ENCODE measurements around the gene ZNF503.

ZNF503 gene

DNA sequence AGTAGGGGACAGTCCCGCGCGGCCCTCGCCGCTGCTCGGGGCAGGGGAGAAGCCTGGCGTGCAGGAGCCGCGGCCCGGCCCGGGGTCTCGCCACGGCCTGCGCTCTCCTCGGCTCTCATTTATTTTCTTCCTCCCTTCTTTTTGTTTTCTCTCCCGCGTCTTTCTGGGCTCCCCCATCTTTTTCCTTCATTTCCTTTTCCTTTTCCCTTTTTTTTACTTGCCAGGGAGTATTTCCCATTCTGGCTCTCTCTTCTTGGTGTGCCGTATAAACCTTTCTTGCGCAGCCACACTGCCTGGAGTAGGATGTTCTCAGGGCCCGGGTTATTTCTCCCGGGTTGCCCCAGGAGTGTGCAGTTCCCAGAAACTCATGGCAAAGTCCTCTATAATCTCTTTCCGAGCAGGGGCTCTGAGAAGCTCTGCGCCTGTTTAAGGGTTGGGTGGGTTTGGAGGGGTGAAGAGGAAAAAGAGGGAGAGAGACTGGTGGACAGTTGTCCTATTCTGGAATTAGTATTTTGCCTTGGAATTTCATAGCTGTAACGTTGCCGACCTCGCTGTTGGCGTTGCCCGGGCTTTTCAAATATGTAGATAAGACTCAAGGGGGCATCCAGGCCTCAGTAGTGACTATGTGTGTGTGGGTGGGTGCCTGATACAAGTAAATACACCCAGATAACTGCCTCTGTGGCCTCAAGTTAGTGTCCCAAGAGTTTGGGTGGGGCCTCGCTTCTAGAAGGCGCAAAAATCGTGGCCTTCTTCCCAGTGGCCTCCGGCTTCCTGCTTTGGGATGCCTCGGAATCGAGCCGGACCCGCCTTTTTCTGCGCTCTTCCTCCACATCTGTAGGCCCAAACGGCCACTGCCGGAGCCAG lies 4.3 kb upstream of the ZNF503 start:
- no peak for DNase-seq

DNA sequence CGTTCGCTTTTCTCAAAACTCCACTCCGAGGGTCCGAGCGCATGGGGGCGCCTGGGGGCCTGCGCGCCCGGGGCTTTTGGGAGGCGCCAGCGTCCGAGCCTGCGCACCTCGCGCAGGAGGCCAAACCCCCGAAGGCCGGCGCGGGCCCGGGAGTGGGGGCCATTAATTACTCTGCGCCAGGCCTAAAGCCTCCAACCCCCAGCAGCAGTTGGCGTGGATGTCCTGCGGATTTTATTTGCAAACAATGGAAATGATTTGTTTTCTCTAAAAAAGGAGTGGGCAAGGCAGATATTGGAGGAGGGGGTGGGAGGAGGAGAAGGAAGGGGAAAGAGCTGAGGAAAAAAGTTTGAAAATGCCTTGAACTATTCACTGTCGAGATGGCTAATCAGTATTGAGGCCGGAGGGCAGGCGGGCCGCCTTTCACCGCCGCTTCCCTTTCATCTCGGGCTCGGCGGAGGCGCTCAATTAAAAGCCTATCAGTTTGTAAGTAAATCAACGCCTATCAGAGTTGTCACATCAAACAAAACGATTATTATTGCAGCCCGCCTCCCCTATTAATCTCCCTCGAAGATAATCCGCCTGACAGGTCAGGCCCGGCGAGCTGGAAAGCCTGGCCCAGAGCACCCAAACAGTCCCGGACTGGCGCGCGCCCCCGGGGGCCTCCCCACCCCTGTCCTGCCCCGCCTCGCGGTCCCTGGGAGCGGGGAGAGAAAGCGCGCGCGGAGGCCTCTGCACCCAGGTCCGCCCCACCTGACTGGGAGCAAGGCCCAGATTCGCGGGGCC lies 3.4 kb upstream of the ZNF503 start:
- DNase-seq = no peak

DNA sequence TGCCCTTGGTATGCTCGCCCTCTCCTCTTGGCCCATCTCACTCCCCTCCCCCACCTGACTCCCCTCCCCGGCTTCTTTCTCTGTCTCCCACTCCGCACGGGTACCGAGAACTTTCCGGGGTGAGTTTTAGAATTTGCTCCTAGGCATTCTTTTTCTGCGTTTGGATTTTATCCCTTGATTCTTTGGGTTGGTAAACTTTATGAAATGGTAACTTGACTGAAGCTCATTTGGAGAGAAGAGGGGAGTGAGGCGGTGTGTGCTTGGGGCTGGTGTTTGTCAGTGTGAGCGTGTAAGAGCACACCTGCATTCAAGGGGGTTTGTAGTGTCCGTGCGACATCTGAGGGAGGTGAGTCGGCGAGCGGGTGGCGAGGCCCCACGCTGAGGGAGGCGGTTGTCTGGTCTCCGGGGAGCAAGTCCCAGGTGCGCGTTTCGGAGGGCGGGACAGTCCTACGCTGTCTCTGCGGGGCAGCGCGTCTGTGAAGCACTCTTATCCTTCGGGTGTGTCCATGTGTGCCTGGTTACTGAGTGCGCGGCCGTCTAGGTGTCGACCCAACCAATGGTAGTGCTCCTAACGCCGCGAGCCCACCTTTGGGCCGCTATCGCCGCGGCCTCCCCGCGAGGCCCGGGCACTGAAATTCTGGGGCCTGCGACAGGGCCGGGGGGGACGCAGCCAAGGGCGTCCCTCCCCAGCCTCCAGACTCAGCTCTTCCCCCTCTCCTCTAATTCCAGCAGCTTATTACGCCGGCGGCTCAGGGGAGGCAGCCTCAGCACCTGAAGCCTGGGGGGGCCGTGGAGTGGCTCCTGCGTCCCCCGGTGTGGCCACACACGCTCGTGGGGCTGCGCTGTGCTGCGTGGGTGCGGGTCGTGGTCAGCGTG lies 2.6 kb upstream of the ZNF503 start:
- DNase-seq = no peak

DNA sequence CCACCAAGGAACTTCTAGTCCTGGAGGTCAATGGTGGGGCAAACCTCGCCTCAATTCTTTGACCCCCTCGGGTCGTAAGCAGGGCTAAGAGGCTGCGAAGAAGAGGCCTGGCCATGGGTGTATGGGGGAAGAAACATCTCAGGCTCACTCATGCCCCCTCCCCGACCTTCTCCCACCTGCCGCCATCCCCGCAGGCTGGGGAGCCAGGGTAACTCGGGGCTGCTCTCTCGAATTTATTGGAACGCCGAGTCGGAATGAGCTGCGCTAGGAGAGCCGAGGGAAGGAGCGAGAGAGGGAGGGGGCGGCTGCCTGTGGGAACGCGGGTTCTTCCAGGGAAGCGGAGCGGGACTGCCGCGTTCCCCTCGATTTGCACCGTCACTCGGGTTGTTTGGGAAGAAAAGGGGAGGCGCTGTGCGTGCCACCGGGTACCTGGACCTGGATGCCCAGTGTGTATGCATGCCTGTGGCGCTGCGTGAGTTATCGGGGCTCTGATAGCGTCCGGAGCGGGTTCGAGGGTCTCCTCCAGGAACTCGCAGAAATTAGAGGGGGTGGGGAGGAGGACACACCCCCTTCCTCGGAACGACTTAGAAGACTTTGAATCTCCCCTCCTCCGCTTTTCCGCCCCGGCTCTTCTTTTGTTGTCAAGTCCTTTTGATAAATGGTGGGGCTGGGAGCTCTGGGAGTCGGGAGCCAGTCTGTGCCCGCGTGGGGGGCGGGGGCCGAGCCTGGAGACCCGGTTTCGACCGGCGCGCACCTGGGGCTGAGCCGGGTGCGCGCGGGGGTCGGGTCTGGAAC lies 1.8 kb upstream of the ZNF503 start:
- DNase-seq = no peak

DNA sequence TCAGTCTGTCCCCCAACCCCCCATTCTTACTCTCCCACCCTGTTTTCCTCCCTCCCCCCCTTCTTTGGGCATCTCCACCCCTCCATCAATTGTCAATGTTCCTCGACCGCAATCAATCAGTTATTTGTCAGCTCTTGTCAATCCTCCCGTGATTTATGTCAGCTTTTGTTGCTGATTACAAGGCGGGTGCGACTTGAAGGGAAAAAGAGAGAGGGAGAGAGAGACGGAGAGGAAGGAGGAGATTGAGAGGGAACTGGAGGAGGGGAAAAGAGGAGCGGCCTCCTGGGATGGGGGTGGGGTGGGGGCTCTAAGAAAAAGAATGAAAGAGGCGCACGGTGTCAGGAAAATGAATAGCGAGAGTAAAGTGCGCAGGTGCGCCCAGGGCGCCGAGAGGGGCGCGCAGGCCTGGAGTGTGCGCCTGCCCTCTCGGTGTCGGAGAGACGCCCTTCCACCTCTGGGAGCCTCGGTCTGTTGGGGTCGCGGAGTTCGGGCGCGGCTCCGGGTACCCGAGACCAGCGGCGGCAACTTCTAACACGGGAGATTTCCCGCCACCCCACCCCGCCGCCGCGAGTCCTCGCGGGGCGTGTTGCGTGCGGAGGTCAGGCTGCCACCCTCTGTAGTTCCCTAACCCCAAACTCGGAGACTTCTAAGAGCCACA lies 1.1 kb upstream of the ZNF503 start:
- DNase-seq = no peak

DNA sequence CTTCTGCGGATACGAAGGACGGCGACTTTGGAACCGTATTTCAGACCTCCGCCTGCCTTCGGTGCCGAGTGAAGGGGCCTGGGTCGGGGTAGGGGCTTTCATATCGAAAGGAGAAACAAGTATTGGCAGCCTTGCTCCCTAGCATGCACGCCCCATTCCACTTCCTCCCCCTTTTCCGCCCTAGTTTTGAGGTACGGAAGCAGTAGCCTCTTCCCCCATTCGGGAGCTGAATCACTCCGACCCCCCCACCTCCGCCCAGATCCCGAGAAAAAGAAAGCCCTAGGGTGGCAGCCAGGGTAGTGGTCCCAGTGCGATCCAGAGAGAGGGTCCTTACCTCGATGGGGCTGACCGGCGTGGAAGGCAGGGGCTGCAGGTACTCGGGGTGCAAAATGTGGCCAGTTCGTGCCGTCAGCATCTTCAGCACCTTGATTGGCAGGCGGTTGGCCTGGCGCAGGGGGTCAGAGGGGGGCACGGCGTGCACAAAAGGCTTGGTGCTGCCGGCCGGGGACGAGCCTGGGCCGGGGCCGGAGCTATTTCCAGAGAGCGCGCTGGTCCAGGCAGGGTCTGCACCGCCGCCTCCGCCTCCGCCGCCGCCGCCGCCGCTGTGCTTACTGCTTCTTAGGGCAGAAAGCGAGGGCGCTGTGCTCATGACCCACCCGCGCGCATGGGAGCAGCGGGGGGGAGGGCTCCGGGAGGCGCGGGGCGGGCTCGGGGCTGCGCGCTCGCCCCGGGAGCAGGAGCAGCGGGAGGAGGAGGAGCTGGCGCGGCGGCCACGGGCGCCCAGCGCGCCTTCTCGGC lies 594 bp downstream of the ZNF503 start:
- DNase-seq = no peak

DNA sequence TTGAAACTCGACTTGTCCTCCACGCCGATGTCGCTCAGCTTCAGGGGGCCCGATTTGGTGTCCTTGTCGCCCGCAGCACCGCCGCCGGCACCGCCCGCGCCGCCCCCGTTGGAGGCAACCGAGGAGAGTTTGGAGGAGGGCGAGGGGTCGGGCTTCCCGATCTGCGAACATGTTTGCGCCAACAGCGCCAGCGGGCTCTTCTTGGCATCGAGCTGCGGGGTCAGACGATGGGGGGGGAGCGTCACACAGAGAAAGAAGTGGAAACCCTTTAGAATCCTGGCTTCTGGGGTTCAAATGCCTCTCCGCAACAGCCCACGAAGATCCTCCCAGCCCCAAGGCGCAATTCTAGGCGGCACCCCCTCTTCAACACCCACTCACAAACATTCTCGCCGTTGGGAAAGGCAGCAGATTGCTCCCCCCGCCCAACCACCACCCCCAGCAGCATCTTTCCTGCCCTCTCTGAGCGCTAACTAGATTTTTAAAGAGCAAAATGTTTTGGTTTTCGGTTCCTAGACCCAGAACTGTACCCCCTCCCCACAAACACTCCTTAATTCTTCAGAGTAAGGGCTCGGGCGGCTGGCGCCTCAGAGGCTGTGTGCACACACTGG lies 1.3 kb downstream of the ZNF503 start:
- DNase-seq = no peak

DNA sequence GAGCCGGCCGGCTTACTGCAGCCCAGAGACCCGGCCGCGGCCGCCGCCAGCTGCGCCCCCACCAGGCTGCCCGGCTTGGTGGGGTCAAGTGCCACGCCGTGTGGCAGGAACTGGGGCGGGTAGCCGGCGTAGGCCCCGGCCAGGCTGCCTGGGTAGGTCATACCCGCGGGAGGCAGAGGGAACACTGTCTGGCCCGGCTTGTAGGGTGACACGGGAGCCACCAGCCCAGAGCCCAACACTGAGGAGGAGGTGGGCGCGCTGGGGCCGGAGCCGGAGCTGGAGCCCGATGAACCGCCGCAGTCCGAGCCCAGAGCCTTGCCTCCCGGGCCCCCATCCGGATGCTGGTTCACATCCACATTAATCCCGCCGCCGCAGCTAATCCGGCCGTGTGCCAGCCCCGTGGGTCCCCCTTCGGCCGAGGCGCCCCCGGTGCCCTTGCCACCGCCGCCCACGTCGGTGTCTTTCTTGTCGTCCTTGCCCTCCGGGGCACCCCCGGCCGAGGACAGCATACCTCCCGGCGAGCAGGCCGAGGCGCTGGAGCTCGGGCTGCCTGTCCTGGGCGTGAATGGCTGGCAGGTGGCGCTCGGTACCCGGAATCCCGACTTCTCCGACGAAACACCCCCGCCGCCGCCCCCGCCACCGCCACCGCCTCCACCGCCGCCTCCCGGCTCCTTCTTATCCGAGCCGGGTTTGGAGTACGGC lies 2.0 kb downstream of the ZNF503 start:
- DNase-seq = peak in 2 of 6 experiments; percentile 10 to 19

DNA sequence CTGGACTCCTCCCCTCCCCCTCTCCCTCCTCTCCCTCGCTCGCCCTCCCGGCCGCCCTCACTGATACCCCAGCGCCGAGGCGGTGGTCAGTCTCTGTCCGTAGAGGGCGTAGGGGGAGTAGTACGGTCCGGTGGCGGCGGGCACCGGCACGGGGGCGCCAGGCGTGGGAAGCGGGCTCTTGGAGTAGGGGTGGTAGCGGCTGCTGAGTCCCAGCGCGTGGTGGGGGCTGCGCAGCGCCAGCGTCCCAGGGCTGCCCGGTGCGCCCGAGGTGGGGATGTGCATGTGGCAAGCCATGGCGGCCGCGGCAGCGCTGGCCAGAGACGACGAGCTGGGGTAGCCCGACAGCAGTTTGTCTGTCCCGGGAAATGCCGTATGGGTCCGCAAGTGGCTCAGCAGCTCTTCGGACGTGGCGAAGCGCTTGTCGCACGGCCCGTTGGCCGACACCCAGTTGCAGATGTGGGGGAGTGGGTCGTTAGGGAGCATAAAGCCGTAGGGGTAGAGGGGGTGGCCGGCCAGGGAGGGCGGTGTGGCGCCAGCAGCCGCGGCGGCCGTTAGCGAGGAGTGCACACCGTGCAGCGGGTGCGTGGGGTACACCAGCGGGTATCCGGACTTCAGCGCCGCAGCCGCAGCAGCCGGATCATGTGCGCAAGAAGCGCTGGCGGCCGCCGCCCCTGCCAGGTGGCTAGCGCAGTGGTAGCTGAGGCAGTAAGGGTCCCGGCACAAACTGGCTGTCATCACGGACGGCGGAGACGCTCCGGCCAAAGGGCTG lies 2.7 kb downstream of the ZNF503 start:
- DNase-seq = no peak

DNA sequence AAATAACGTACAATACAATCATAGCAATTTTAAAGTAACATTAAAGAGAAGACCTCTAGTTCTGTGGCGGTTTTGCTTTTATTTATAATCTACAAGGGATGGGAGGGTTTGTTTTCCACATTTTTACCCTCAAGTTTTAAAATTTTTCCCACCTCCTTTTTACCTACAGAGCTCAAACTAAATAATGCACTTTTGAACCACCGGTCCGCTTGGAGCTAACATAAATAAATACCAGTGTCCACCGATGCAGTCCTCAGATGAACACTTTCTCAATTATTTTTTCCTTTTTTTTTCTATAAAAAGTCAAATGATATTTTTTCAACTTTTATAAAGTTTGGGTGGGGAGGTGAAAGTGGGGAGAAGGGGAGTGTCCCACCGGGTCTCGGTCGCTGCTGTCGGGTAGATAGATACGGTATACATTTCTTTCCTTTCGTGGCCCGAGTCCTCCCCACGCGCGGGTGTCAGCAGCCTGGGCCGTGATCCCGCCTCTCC lies 3.3 kb downstream of the ZNF503 start:
- DNase-seq = no peak

DNA sequence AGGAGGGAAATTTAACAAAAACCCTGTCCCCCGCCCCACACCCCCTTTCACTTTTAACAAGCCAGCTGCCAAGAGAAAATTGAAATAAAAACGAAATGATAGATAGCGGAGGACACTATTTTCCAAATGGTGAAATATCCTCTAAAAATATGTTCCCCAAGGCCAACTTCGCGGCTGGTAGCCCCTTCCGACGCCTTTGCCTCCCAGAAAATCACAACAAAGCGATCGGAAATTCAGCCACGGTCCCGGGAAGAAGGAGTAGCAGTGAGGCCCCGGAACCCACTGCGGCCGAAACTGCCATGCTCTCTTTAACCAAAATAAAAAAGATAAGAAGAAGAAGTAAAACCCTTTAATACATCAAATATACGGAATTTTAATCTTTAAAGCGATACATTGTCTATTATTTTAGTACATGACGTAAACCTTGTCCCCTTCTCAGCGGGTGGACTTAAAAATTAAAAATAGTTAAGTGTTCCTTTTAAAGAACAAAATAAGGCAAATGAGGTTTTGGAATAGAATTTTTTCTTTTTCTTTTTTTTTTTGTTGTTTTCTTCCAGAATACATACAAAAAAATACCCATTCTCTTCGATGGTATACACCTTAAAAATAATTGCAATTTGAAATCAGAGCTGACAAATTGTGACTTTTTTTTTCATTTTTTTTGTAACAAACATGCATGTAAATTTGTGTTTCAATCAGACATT lies 3.9 kb downstream of the ZNF503 start:
- DNase-seq = no peak

DNA sequence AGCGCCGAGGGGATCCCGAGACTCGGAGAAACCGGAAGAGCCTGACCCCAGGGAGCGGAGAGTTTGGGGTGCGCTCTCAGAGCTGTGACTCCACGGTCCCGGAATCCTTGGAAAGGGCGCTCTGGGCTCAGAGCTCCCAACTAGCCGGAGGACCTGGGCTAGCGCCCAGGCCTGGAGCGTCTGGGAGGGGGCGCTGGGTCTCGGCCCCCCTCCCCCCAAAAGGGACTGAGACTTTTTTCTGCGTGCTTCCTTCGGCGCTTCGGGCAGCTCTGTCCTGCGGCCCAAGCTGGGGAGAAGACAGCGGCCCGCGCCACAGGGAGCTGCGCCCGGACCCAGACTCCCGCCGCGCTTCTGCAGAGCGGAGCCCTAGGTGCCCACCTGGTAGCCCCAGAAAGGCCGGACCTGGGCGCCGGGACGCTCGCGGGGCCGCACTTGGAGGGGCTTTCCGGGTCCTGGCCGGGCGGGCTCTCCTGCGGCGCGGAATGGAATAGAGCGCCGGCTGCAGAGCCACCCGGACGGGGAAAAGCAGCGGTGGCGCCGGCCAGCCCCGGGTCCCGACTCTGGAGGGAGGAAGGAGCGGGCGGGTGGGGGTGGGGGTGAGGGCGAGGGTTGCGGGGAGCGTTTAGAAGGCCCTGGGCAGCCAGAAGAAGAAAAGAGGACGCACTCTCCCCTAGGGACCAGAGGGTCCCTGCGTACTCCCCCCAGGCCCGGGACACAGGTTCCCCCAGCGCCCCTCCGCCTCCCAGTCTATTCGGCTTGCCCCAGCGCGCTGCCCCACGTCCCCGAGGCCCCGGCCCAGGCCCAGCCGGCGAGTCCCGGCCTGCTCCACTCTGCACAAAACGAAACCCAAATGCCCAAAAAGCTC lies 4.7 kb downstream of the ZNF503 start:
- no peak for DNase-seq

DNA sequence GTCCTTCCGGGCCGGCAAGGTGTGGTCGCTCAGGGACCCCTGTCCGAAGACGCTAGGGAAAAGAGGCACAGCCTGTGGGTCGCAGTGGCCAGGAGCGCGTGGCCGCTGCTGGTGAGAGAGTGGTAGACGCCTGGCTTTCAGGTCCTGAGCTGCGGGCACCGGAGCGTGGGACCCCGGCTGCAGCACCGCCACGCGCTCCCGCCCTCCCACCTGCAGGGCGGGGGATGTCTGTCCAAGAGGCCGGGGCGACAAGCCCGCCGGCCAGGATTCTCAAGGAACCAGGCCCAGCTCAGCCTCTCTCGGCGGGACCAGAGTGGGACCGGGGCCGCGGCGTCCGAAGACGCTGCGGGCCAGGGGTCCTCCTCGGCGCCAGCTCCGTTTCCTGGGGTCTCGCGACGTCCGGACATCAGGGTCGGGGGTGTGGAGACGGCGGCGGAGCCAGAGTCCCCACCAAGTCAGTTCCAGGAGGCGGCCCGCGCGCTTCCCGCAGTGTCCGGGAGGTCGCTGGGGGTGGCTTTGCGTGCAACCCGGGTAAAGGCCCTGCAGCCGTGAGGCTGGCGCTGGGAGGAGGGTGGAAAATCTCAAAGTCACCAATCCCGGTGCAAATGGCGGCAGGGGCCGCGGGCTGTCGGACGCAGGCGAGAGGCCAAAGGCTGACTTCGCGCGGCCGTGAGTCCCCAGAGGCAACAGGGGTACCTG lies 5.5 kb downstream of the ZNF503 start:
- no peak for DNase-seq

DNA sequence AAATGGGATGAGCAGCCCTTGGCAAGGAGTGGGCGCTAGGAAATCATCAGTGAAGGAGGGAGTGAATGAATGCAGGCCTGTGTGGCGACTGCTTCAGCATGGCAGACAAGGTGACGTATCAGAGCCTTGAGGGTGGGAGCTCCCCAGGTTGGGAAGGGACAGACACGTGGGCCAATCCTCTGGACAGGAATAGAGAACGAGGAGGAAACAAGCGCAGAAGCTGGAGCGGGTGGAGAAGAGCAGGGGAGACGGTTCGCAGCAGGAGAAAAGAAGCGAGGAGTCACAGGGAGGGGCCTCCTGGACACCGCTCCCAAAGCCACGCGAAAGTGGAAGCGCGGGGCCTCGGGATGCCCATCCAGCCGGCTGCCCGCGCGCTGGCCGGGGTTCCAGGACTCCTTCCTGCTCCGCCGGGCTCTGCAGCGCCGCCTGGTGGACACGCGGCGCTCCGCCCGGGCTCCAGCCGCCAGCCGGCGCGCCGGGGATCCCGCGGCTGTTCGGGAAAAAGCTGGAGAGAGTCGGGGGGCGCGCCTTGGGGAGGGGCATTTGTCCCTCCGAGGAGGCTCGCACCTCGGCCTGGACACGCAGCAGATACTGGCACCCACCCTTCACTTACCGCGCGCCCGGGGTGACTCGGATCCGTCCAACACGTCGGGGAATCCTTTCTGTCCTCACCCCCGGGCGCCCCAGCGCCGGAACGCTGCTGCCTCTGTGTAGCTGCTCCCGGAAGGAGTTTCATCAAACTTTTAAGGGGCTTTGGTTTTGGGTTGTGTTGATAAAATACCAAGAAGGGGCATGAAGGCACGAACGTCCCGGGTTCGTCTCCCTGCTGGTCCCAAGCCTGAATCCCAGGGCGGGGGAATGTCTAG lies 6.3 kb downstream of the ZNF503 start:
- DNase-seq = no peak

DNA sequence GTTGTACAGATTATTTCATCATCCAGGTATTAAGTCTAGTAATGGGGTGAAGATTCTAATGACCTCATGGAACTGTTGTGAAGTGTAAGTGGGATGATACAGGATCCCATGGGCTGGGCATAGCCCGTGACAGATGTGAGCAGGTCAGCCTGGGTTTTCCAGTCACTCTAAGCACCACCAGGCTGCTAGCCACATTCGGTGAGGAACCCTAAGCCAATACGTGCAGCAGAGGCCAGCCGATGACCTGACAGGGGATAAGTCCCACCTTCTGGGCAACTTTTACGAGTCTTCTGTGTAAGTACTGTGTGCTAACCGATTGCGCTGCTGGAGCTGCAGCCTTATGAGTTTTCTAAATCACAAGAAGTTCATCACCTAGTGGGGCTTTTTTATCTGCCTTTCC lies 7.3 kb downstream of the ZNF503 start:
- no peak for DNase-seq

DNA sequence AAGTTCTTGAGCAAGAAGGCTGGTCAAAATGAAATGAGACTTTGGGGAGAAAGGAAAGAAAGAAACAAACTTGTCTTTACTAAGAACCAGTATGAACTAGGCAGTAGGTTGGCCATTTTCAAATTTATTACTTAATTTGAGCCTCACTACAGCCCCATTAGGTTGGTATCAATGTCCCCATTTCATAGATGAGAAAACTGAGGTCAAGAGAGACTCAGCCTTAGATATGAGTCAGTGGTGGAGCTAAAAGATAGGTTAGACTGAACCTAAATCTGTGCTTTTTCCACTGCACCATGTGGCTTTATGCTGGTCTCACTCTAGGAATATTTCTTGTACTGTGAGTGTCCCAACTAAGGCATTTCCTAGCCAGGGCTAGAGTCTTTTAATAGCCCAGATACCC lies 8.8 kb downstream of the ZNF503 start:
- no peak for DNase-seq
